Measurements from ENCODE around the gene LDB2. TPM values are rescaled to one million over a fixed set of nuclear protein-coding genes. Genes with fewer than 3 reads are reported as not detected.

LDB2 gene
- total RNA-seq, 4 donors from 2014 or later = 16.2 to 31.7 (median 22.4) TPM

- 72% methylated on average over 3 of the region's 3 CpGs for WGBS
- no peak for DNase-seq (ENCODE audit: extremely low spot score)
- peaks cover 0 to 8% (median 0%) of the 10 kb centered on the region in 4 donors for H3K4me1 ChIP-seq
- intact Hi-C loops (cut with DNase I) = no loop called here
- no peaks in the 10 kb centered on the region for H3K9me3 ChIP-seq
- H3K36me3 ChIP-seq = no peaks in the 10 kb centered on the region
- no peaks in the 10 kb centered on the region for H3K27me3 ChIP-seq
- H3K27ac ChIP-seq (replicated peaks in 1 of 4) = no peak overlapping the region
- no peak for TF ChIP-seq POLR2A (IDR thresholded peaks at IDR 0.05; ENCODE audit: low read depth)
- TF ChIP-seq POLR2AphosphoS5 (IDR thresholded peaks at IDR 0.05) = no peak
- no peak for TF ChIP-seq EP300 (IDR thresholded peaks at IDR 0.05)
- TF ChIP-seq, protein P1, sequence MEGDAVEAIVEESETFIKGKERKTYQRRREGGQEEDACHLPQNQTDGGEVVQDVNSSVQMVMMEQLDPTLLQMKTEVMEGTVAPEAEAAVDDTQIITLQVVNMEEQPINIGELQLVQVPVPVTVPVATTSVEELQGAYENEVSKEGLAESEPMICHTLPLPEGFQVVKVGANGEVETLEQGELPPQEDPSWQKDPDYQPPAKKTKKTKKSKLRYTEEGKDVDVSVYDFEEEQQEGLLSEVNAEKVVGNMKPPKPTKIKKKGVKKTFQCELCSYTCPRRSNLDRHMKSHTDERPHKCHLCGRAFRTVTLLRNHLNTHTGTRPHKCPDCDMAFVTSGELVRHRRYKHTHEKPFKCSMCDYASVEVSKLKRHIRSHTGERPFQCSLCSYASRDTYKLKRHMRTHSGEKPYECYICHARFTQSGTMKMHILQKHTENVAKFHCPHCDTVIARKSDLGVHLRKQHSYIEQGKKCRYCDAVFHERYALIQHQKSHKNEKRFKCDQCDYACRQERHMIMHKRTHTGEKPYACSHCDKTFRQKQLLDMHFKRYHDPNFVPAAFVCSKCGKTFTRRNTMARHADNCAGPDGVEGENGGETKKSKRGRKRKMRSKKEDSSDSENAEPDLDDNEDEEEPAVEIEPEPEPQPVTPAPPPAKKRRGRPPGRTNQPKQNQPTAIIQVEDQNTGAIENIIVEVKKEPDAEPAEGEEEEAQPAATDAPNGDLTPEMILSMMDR (IDR thresholded peaks at IDR 0.05) = no peak
- H3K4me3 ChIP-seq = no peak overlapping the region
Observed at GRCh38 chr4:16826406-16826910, 72.0 kb downstream of the LDB2 start.

DNA sequence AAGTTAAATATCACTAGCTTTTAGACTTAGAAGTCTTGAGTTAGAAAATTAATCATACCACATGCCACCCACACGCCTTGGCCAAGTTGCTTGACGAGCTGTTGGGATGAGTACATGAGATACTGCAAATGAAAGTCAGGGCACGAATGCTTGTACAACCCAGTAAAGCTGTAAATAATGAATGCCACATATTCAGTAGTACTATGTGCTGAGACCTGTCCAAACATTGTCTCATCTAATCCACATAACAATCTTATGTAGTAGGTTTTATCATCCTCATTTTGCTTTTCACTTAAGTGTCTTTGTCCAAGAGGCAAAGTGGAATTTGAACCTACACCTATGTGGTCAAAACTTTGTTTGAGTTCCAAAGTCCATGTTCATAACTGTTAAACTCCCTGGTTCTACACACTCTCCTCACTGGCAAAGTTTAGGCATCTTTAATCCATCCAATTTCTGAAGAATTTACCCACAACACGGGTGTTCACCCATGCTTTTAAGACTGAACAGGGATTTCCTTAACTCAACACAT is 74.1 kb downstream of the LDB2 start:
- no peak overlapping the region for H3K27ac ChIP-seq (replicated peaks in 1 of 4)
- H3K9me3 ChIP-seq = no peaks in the 10 kb centered on the region
- H3K4me3 ChIP-seq = no peak overlapping the region
- TF ChIP-seq, protein P1 (IDR thresholded peaks at IDR 0.05) = no peak
- no peak for TF ChIP-seq POLR2AphosphoS5 (IDR thresholded peaks at IDR 0.05)
- TF ChIP-seq POLR2A (IDR thresholded peaks at IDR 0.05; ENCODE audit: low read depth) = no peak
- TF ChIP-seq EP300 (IDR thresholded peaks at IDR 0.05) = no peak
- H3K36me3 ChIP-seq = no peaks in the 10 kb centered on the region
- H3K4me1 ChIP-seq = peaks cover 0 to 8% (median 0%) of the 10 kb centered on the region in 4 donors
- no peaks in the 10 kb centered on the region for H3K27me3 ChIP-seq
- DNase-seq (ENCODE audit: extremely low spot score) = no peak
- intact Hi-C loops (cut with DNase I) = no loop called here
- 70% methylated on average over 4 of the region's 4 CpGs for WGBS

DNA sequence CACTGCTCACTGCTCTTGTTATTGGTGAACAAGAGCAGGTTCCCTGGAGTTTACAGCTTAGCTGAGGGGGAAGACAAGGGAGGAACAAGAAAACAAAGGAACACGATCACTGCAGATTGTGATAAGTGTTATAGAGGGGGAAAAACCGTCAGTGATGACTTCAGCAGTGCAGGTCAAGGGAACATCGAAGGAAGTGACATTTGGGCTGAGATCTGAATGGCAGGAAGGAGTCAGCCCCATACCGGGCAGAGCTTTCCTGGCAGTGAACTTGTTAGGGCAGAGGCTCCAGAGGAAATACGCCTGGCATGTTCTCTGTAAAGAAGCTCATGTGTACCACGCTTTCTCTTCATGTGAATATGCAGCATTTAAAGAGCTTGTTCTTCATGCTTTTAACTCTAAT is 78.1 kb downstream of the LDB2 start:
- intact Hi-C loops (cut with DNase I) = no loop called here
- no peak for DNase-seq (ENCODE audit: extremely low spot score)
- H3K27ac ChIP-seq (replicated peaks in 1 of 4) = no peak overlapping the region
- H3K9me3 ChIP-seq = no peaks in the 10 kb centered on the region
- no peaks in the 10 kb centered on the region for H3K4me1 ChIP-seq
- no peak overlapping the region for H3K4me3 ChIP-seq
- no peak for TF ChIP-seq POLR2A (IDR thresholded peaks at IDR 0.05; ENCODE audit: low read depth)
- TF ChIP-seq EP300 (IDR thresholded peaks at IDR 0.05) = no peak
- TF ChIP-seq POLR2AphosphoS5 (IDR thresholded peaks at IDR 0.05) = peak; percentile 27 to 57
- WGBS = 50% methylated on average over 6 of the region's 6 CpGs
- H3K27me3 ChIP-seq = no peaks in the 10 kb centered on the region
- H3K36me3 ChIP-seq = no peaks in the 10 kb centered on the region

GRCh38 chr4:16819652-16820051 is 78.8 kb downstream of the LDB2 start:
- H3K27me3 ChIP-seq = no peaks in the 10 kb centered on the region
- no peak for TF ChIP-seq POLR2AphosphoS5 (IDR thresholded peaks at IDR 0.05)
- no peak for TF ChIP-seq POLR2A (IDR thresholded peaks at IDR 0.05; ENCODE audit: low read depth)
- TF ChIP-seq, protein P1 (IDR thresholded peaks at IDR 0.05) = no peak
- no peak for TF ChIP-seq EP300 (IDR thresholded peaks at IDR 0.05)
- no peak for DNase-seq (ENCODE audit: extremely low spot score)
- H3K36me3 ChIP-seq = no peaks in the 10 kb centered on the region
- no peak overlapping the region for H3K27ac ChIP-seq (replicated peaks in 1 of 4)
- no peaks in the 10 kb centered on the region for H3K9me3 ChIP-seq
- no peak overlapping the region for H3K4me3 ChIP-seq
- WGBS = 85% methylated on average over 3 of the region's 3 CpGs
- intact Hi-C loops (cut with DNase I) = no loop called here
- no peaks in the 10 kb centered on the region for H3K4me1 ChIP-seq

GRCh38 chr4:16818005-16818404 is 80.4 kb downstream of the LDB2 start:
- H3K4me1 ChIP-seq = no peaks in the 10 kb centered on the region
- intact Hi-C loops (cut with DNase I) = no loop called here
- H3K4me3 ChIP-seq = no peak overlapping the region
- H3K27me3 ChIP-seq = no peaks in the 10 kb centered on the region
- TF ChIP-seq, protein P1 (IDR thresholded peaks at IDR 0.05) = no peak
- TF ChIP-seq POLR2AphosphoS5 (IDR thresholded peaks at IDR 0.05) = no peak
- no peak for TF ChIP-seq EP300 (IDR thresholded peaks at IDR 0.05)
- no peak for TF ChIP-seq POLR2A (IDR thresholded peaks at IDR 0.05; ENCODE audit: low read depth)
- no peak overlapping the region for H3K27ac ChIP-seq (replicated peaks in 1 of 4)
- no peaks in the 10 kb centered on the region for H3K36me3 ChIP-seq
- no peaks in the 10 kb centered on the region for H3K9me3 ChIP-seq
- 100% methylated on average over 2 of the region's 3 CpGs for WGBS
- no peak for DNase-seq (ENCODE audit: extremely low spot score)
